ENCODE data around the gene UNC13B.

The UNC13B gene

GRCh38 chr9:35258660-35259474, 97.1 kb downstream of the UNC13B start:
- in situ Hi-C loops (cut with HindIII; ENCODE audit: low sequenced_read_pairs), result no loop called here
- DNase-seq (ENCODE audit: low read depth, low spot score), result peak; percentile 82
- no peak overlapping the region for H3K4me3 ChIP-seq (ENCODE audit: low read depth, low read length)
- TF ChIP-seq, protein P1, sequence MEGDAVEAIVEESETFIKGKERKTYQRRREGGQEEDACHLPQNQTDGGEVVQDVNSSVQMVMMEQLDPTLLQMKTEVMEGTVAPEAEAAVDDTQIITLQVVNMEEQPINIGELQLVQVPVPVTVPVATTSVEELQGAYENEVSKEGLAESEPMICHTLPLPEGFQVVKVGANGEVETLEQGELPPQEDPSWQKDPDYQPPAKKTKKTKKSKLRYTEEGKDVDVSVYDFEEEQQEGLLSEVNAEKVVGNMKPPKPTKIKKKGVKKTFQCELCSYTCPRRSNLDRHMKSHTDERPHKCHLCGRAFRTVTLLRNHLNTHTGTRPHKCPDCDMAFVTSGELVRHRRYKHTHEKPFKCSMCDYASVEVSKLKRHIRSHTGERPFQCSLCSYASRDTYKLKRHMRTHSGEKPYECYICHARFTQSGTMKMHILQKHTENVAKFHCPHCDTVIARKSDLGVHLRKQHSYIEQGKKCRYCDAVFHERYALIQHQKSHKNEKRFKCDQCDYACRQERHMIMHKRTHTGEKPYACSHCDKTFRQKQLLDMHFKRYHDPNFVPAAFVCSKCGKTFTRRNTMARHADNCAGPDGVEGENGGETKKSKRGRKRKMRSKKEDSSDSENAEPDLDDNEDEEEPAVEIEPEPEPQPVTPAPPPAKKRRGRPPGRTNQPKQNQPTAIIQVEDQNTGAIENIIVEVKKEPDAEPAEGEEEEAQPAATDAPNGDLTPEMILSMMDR (IDR thresholded peaks at IDR 0.05; ENCODE audit: low read depth, low read length), result peak; percentile 87

DNA sequence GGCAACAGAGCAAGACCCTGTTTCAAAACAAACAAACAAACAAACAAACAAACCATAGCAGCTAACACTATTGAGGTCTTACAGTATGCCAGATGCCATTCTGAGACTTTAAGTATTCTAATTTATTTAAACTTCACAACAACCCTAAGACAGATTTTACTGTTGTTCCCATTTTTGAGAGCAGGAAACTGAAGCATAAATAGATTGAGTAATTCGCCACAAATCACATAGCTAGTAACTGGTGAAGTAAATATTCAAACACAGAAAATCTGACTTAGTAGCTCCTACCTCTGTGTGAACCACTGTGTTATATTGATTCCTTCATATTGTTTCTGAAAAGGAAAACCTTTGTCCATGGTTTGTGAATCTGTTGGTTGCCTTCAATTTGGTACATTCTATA, 98.4 kb downstream of the UNC13B start:
- TF ChIP-seq, protein P1 (IDR thresholded peaks at IDR 0.05; ENCODE audit: low read depth, low read length), result no peak
- in situ Hi-C loops (cut with HindIII; ENCODE audit: low sequenced_read_pairs), result no loop called here
- H3K4me3 ChIP-seq (ENCODE audit: low read depth, low read length), result no peak overlapping the region
- no peak for DNase-seq (ENCODE audit: low read depth, low spot score)

- H3K4me3 ChIP-seq (ENCODE audit: low read depth, low read length), result no peak overlapping the region
- TF ChIP-seq, protein P1 (IDR thresholded peaks at IDR 0.05; ENCODE audit: low read depth, low read length), result no peak
- in situ Hi-C loops (cut with HindIII; ENCODE audit: low sequenced_read_pairs), result no loop called here
- no peak for DNase-seq (ENCODE audit: low read depth, low spot score)
These were observed 100.3 kb downstream of the UNC13B start for GRCh38 chr9:35262064-35262463.

DNA sequence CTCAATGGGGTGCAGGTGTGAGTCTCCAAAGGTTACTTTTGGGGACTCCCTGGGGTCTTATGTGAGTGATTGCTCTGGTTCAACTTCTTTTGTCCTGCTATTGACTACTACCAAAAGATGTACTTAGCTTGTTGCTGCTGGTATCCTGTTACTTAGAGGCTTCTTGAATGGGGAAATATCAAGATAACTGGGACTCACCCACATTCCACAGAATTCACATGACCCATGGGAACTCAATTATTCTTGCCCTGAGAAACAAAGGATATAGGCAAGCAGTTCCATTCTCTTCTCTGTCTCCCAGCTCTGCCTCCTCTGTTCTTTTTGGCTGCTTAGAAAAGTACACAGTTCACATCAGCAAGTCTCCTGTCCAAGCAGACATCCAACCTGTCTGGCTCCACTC, 105.9 kb downstream of the UNC13B start:
- no peak for DNase-seq (ENCODE audit: low read depth, low spot score)
- TF ChIP-seq, protein P1 (IDR thresholded peaks at IDR 0.05; ENCODE audit: low read depth, low read length), result no peak
- in situ Hi-C loops (cut with HindIII; ENCODE audit: low sequenced_read_pairs), result no loop called here
- no peak overlapping the region for H3K4me3 ChIP-seq (ENCODE audit: low read depth, low read length)

GRCh38 chr9:35269919-35270318, 108.1 kb downstream of the UNC13B start:
- DNase-seq (ENCODE audit: low read depth, low spot score), result no peak
- no peak overlapping the region for H3K4me3 ChIP-seq (ENCODE audit: low read depth, low read length)
- in situ Hi-C loops (cut with HindIII; ENCODE audit: low sequenced_read_pairs), result no loop called here
- TF ChIP-seq, protein P1 (IDR thresholded peaks at IDR 0.05; ENCODE audit: low read depth, low read length), result no peak

- DNase-seq (ENCODE audit: low read depth, low spot score), result no peak
- H3K4me3 ChIP-seq (ENCODE audit: low read depth, low read length), result no peak overlapping the region
- TF ChIP-seq, protein P1 (IDR thresholded peaks at IDR 0.05; ENCODE audit: low read depth, low read length), result no peak
- in situ Hi-C loops (cut with HindIII; ENCODE audit: low sequenced_read_pairs), result no loop called here
These were observed 109.8 kb downstream of the UNC13B start for GRCh38 chr9:35271637-35272036.

Measured in astrocyte of the spinal cord (primary cell).